HFF-Myc (cell line): ENCODE measurements around the gene C1orf87.

ENCODE experiments used
- DNase-seq: peaks from one replicate; pipeline ENCODE4 v3.0.0-alpha.2; 2011; ENCODE audit warnings: low read depth; ENCODE audit errors: extremely low read depth
- H3K4me3 ChIP-seq: replicated peaks from 2 replicates; pipeline ENCODE4 v1.5.1; 2011; ENCODE audit warnings: low read depth, mild to moderate bottlenecking, control low read depth, low read length
- CTCF ChIP-seq: IDR thresholded peaks from 2 replicates; pipeline ENCODE4 v1.5.1; 2012; ENCODE audit warnings: mild to moderate bottlenecking, low read depth, low read length, control low read depth; ENCODE audit errors: missing control alignments

C1orf87 gene

GRCh38 chr1:60034999-60035398 is 38.6 kb downstream of the C1orf87 start:
- no peak for DNase-seq
- TF ChIP-seq CTCF: no peak
- no peak overlapping the region for H3K4me3 ChIP-seq

- no peak for DNase-seq
- no peak for TF ChIP-seq CTCF
- no peak overlapping the region for H3K4me3 ChIP-seq
Measured at GRCh38 chr1:60033066-60033465, 40.5 kb downstream of the C1orf87 start.

- DNase-seq: no peak
- no peak overlapping the region for H3K4me3 ChIP-seq
- no peak for TF ChIP-seq CTCF
Measured at GRCh38 chr1:60031146-60031545, 42.4 kb downstream of the C1orf87 start.

- H3K4me3 ChIP-seq: no peak overlapping the region
- no peak for TF ChIP-seq CTCF
- DNase-seq: no peak
Measured at GRCh38 chr1:60025552-60025951, 48.0 kb downstream of the C1orf87 start.

GRCh38 chr1:60017508-60018205 is 55.9 kb downstream of the C1orf87 start:
- H3K4me3 ChIP-seq: no peak overlapping the region
- DNase-seq: no peak
- TF ChIP-seq CTCF: no peak

- no peak overlapping the region for H3K4me3 ChIP-seq
- DNase-seq: no peak
- no peak for TF ChIP-seq CTCF
Measured at GRCh38 chr1:60010690-60011089, 62.9 kb downstream of the C1orf87 start.

GRCh38 chr1:60008500-60008899 is 65.1 kb downstream of the C1orf87 start:
- no peak for DNase-seq
- no peak for TF ChIP-seq CTCF
- H3K4me3 ChIP-seq: no peak overlapping the region
